HG03025 (cell line): ENCODE data around the gene KIF18B.

Experiments used
- ATAC-seq: cut with Tn5 transposase; IDR thresholded peaks from one replicate; pipeline ENCODE4 v1.9.1; 2021; ENCODE audit warnings: mild to moderate bottlenecking, moderate library complexity; ENCODE audit not compliant: unreplicated experiment, low FRiP score

The KIF18B gene

DNA sequence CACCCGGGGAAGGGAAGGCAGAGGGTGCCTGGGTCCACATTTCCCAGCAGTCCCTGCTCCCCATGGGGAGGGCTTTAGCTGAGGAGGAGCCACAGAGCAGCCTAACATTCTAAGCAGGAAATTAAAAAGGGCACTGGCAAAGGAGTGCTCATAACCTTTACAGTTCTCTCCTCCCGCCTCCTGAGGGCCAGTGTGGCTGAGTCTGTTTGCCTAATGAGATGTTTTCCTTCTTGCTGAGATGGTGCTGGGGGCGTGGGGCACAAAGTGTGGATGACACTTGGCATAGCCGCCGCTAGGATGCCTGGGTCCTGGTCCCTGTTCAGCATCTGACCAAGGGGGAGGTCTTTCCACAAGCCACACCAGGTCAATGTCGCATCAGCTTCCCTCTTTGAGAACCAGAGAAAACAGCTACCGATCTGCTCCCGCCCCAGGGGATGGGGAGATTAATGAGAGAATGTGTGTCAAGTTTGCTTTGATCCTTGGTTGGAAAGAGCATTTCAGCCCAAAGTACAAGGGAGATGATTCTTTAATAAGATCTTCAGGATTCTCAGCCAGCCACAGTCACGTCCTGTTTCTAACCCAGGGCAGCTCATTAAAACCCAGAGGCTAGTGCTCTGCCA, 5.8 kb downstream of the KIF18B start:
- no peak for ATAC-seq

DNA sequence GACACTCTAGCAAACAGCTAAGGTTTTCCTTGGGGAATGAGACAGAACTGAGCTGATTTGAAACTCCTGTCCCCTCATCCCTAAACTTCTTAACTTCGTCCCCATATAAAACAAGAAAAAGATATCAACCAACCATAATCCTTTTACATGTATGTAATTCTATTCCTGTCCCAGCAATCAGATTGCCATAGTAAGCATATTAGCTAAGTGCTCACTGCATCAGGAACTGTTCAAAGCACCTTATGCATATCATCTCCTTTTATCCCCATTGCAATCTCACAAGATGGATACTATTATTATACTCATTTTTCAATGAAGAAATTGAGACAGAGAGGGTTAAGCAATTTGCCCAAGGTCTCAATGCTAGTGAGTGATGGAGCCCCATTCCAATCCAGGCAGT, 6.8 kb downstream of the KIF18B start:
- ATAC-seq = no peak

DNA sequence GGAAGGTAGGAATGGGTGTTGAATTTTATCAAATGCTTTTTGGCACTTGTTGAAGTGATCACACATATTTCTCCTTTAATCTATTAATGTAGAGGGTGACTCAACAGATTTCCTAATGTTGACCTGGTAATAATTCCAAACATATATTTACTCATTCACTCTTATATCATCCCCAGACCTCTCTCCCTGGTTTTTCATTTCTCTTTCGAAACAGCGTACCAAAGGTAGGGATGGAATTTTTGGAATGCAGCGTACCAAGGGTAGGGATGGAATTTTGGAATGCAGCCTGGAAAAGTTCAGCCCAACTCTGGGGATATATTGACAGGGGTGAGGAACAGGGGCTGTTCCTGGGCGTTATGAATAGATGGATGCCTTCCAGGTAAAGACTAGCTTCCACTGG, 7.3 kb downstream of the KIF18B start:
- no peak for ATAC-seq

DNA sequence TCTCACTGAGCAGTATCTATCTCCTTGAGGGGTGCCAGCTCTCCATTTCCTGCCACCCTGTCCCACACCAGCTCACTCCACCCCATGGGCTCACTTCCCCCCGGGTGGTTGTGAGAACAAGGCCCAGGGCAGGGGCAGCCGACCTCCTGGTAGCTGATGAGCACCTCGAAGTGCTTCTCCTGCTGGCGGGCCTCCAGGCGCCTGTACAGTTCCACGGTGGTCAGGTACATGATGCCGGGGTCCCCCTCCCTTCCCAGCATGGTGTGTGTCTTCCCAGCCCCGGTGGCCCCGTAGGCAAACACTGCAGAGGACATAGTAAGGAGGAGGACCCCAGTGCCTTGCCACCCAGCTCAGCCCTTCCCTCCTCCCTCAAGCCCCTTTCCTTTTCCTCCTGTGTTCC, 12.5 kb downstream of the KIF18B start:
- no peak for ATAC-seq

DNA sequence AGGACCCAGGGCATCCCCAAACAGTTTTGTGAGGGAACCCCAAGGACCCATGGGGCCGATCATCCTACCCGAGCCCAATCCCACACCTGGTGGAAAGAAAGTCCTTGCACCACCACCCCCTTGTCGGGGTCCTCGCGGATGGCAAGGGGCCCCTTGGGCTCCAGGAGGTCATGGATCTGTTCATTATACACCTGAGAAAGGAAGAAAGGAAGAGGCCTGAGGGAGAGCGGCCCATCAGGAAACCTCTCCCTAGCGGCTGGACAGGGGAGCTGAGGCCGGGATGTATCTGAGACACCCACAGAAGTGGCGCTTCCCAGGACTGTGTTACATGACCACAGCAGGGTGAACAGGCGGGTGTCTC, 12.8 kb downstream of the KIF18B start:
- no peak for ATAC-seq

DNA sequence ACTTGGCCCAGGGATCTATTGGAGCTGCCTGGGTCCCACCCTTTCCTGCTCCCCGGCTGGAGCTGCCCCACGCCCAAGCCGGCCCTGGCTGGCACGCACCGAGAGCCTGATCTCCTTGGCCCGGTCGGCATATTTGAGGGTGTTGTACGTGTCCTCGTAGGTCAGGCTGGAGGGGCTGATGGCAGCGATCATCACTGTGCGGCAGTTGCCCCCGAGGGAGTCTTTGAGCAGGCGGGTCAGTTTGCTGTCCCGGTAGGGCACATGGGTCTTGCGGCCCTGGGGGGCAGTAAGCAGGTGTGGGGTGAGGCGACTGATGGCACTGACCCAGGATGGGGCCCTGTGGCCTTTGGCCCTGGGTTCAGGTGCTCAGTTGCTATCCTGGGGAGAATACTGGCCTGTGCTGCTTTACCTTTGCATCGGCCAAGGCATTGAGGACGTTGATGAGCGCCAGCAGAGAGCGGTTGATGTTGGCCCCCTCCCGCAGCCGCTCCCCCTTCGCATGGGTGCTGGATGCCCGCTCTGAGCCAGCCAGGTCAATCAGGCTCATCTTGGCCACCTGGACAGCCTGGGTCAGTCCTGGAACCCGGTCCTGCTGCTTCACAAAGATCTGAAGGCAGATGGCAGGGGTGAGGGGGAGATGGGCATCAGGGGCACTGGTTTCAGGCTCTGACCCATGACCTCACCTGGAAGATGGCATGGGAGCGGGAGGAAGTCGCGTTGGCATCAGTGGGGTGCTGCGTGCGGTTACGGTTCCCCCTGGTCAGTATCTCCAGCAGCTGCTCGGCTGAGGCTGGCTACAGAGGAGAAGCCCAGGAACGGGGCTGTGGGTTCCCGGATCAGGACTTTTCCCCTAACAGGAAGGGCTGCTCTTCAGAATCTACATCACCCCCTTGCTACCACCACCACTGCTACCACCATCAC, 13.5 kb downstream of the KIF18B start:
- ATAC-seq = no peak

DNA sequence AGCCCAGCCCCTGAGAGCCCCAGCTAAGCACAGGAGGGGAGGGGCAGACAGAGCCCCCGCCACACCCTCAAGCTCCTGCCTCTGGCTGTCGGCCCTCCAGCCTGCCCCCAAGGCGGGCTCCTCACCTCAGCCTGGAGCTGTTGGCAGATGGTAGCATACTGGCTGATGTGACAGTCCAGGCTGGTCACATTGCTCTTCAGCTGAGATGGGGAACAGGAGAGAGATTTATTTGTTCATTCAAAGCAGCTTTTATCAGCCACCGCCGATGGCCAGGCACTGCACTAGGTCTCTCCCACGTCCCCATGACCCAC, 14.8 kb downstream of the KIF18B start:
- no peak for ATAC-seq

DNA sequence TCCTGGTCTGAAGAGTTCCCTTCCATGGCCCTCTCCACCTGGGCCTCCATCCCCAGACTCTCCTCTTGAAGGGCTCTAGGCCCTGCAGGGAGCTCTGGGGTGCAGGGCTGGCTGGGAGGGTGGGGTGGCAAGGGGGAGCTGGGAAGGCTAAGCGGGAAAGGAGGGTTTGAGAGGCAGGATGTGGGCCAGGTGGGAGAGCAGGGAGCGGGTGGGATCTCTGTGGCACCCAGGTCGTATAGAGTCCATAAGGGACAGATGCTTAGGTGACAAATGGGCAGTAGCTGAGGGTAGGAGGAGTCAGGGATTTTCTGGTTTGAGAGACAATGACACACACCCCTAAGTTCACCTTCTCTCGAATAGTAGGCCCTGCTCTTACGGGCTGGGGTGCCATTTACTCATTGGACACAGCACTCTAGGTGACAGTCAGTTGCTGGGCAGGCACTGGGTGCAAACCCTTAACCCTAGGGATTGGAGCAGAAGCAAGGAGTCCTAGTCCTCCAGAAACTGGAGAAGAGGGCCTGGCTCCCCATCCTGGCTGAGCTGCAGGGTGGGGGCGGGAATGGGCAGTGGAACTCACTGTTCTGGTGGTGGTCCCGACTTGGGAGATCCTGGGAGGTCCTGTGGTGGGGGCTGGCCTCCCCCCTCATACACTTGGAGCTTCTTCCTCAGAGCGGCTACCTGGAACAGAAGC, 15.3 kb downstream of the KIF18B start:
- ATAC-seq = no peak

DNA sequence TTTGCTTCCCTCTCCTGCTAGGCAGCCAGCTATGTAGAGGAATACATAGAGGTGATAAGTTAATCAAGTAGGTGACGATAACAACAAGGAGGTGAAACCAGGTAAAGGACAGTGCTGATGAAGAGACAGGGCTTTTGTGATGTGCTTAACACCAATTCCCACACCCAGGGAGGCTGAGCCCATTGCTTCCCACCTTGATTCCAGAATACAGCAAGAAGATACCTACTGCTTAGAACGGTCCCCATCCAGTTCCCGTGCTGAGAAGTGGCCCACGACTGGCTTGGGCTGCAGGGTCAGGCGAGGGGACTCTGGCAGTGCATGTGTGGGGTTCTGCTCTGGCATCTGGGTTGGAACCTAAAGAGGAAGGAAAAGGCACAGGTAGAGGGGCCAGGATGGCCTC, 16.2 kb downstream of the KIF18B start:
- no peak for ATAC-seq

DNA sequence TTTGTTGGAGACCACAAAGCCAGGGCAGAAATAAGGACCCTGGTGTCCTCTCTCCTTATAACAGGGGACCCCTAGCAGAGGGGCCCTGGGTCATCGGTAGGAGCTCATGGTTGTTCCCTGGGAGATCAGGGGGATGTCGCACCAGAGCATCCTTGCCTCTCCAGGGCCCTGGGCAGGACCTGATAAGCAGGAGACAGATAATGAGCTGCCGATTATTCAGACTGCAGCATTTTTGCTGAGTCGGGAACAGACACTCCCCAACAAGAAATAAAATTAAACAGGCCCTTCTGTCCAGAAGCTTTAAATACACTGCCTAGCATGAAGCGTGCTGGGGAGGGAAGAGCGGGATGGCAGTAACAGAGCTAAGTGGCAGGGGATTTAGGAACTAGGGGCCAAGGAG, 16.9 kb downstream of the KIF18B start:
- no peak for ATAC-seq

DNA sequence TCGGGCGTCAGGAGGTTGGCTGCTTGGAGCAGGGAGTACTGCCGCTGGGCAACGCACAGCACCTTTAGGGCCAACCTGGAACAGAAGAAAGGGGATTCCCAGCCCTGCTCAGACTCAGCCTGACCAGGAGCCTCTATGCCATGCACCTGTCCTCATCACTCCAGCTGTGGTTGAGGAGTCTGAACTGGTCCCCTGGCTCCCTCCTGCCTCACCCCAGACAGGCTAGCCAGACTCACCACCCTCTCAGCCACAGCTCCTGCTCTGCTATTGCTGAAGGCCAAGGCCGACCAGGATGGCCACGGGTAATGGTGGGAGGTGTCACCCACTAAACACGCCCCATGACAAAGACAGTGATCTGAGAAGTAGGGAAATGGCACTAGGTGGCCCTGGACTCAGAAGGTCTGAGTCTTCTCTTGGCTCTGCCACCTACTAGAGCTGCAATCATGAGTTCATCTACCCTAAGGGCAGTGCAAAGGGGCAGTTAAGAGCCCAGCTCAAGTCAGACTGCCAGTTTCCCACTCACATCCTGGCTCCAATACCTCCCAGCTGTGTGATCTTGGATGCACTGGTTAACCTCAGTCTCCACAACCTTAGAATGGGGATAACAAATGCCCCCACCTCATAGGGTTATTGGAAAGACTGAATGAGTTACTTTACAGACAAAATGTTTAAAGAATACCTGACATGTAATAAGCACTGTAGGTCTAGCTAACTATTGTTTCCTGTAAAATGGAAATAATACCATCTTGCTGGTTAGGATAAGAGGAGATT, 18.4 kb downstream of the KIF18B start:
- no peak for ATAC-seq

DNA sequence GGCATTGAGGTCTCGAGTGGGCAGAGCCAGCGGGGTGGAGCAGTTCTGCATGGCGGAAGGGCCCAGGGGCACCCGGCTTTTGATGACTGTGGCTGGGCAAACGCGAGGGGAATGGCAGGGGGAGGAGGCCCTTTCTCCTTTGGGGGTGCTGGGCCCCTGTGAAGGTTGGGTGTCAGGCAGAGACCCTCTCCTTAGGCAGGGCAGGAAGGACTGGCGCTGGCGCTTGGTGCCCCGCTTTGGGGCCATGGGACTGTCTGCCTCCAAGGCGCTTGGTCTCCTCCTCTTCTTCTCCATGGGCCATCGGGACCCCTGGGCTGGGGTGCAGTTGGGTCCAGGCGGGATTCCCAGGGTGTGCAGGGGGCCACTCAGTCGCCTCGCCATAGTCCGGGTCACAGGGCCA, 19.4 kb downstream of the KIF18B start:
- ATAC-seq = no peak

DNA sequence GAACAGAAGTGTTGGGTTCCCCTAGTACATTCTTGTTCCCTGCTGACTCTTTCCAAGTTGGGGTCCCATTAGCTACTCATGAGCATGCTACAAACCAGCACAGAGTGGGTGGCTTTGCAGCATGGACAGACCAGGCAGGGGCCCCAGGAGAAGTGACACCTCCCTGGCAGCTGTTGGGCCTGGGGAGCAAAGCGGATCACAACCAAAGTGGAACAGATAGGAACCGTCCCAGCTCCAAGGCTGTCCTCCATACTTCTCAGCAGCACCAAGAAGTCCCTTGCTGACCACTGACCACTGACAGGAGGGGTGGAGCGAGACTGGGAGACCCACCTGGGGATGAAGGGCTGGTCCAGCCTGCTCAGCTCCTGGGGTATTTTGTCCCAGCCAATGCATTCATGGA, 19.9 kb downstream of the KIF18B start:
- no peak for ATAC-seq

DNA sequence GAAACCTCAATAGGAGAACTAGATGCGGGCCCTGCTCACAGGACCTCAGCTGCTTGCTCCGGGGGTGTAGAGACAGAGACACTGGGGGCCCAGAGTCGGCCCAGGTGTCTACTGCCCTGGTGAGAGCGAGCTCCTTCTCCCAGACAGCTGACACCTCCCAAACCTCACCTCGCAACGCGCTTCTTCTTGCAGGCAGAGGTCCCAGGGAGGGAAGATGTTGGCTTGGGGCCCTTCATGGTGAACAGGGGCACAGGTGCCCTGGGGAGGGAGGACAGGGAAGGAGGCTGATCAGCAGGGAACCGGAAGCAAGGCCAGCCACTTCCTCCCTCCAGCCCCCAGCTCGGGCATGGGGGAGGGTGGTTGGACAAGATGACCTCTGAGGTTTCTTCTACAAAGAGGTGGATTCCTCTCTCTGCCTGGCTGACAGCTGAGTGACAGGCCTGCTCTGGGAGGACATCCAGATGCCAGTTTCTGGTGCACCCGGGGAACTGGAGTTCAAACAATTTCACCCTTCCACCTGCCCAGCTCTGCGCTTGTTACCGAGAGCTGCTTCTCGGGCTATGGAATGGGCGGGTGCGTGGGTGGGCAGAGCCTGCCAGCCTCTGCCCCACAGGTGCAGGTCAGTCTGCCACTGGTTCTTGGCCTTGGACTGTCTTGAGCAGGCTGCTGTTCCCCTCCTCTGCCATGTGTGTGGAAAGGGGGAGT, 20.6 kb downstream of the KIF18B start:
- no peak for ATAC-seq

DNA sequence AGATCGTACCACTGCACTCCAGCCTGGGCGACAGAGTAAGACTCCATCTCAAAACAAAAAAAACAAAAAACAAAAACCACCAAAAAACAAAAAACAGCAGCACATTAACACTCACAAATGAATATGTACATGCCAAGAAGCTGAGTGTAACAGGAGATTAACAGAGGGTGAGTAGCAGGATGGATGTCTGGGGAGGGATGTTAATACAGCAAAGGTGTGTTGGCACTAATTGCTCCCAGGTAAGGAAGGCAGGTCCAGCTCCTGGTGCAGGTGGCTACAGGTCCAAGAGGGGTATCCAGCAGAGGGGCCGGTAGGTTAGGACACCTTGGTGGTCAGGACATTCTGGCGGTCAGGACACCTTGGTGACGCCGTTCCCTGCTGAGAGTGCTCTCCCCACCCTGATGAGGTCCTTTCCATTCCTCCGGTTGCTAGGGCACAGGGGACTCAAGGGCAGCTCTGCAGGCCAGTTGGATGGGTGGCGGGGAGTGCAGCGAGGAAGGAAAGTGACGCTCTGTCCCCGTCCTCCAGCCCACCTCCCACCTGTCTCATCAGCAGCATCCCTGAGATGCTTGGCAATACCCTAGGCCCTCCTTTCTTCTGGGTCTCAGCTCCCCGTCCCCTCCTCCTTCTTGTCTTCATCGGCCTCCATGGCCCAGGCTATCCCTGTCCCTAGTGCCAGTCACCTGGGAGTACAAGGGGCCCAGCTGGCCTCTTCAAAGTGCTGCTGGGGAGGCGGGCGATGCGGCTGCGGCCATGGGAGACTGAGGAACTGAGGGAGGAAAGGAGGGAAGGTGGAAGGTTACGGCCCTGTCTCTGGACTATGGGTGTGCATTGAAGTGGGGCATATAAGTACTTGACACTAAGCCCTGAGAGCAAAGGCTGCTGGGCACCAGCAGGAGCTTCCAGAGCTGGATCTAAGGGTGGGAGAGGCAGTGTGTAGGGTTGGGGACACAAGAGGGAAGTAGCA, 21.6 kb downstream of the KIF18B start:
- no peak for ATAC-seq

DNA sequence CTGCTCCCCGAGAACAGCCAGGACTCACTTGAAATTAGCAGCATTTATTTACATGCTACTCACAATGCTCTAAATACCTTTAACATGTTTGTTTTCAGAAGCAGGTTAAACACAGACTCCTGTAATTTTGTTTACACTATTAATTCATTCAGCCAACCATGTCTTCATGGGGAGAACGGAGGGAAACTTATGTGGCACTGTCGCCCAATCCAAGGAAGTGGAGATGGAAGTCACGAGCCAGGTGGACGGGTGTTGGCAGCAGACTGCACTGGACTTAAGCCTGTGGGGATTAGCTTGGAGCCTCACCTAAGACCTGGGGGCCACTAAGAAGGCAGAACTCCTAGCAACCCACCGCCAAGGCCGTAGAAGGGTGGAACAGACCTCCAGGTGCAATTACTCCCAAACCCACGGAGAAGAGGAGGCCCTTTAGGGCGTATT, 23.4 kb downstream of the KIF18B start:
- ATAC-seq = no peak

DNA sequence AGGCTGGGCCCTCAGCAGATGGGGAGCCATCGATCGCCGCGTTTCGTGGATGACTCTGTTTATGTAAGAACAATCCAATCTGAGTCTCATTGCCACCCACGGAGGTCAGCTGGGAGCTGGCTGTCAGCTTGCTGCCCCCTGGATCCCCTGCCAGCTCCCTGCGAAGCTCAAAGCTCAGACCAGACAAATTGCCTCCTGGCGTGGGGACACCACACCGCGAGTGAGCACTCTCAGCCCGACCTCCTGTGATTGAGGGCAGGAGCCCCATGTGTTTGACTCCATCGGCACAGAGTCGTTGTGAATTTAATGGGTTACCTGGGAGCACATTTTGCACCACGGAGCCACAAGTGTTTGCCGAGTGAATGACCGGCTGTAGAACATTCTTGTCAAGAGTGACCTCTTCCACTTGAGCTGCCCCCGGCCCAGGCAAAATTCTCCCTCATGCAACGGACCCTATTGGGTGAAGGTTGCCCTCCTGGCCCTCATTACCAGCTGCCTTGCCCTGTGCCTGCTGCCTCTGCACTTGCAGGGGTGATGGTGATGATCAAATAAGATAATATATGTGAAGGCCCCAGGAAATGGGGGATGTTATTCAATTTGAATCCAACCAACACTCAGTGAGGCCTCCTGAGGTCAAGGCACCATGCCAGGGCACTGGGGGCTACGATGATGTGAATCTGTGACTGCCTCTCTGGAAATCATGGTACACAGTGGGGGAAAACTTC, 24.7 kb downstream of the KIF18B start:
- no peak for ATAC-seq

DNA sequence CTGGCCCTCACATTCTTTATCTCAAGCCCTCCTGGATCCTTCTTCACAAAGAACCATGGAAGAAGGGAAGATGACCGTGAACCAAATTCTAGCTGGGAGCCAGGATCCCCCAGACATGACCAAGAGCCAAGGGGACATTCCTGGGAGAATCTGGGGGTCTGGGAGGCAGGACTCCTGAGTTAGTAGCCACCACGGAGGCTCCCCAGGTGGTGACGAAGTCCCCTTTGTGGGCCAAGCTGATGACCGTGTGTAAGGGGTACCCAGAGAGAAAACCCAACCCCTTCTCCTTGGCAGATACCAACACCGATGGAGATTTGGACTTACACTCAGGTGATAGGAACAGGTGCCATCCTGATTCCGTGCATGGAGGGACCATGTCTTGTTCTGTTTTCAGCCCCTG, 25.4 kb downstream of the KIF18B start:
- no peak for ATAC-seq
